Activated naive CD4-positive, alpha-beta T cell treated with anti-CD3 and anti-CD28 coated beads, Interleukin-2, amount 50 U/mL, for 72 hours (primary cell): ENCODE data around the gene PNPLA1. TPM values are rescaled to one million over a fixed set of nuclear protein-coding genes. Genes with fewer than 3 reads are reported as not detected.
A peak's percentile ranks its signal among the peaks of the same experiment; 100 is the strongest.

Source experiments
- ATAC-seq, 2 donors: fragments of 150-1000 bp; cut with Tn5 transposase; 2 replicates each; pipeline ENCODE4 v1.10.0; 2021; ENCODE audit warnings: mild to moderate bottlenecking in 2 of 2, moderate library complexity in 2 of 2
- DNase-seq, 2 donors: peaks; one replicate each; pipeline ENCODE4 v3.0.0; 2021 to 2022; ENCODE audit warnings: low spot score in 2 of 2
- H3K27ac Mint-ChIP-seq, 2 donors: one replicate each; pipeline ENCODE4 v1.8.0; 2022; ENCODE audit warnings: mild to moderate bottlenecking in 2 of 2, mixed read lengths in 2 of 2
- H3K36me3 Mint-ChIP-seq, 2 donors: one replicate each; pipeline ENCODE4 v1.8.0; 2022; ENCODE audit warnings: mixed read lengths in 2 of 2
- H3K9me3 Mint-ChIP-seq, 2 donors: one replicate each; pipeline ENCODE4 v1.8.0; 2022; ENCODE audit warnings: mixed read lengths in 2 of 2
- total RNA-seq, 2 donors: library from RNA; stranded (reverse); gene quantifications; one replicate each; pipeline ENCODE4 v1.2.3, GENCODE V29; 2022

PNPLA1 gene
- total RNA-seq, 2 donors from 2014 or later: not detected

GRCh38 chr6:36273067-36273466 lies 3.2 kb downstream of the PNPLA1 start:
- Mint-ChIP-seq H3K36me3 (no peaks in the 10 kb centered on the region), H3K27ac (no peak overlapping the region), H3K9me3 (no peaks in the 10 kb centered on the region)
- ATAC-seq (no peak), DNase-seq (no peak)

- no peaks in the 10 kb centered on the region for H3K36me3 Mint-ChIP-seq
- no peak overlapping the region for H3K27ac Mint-ChIP-seq
- H3K9me3 Mint-ChIP-seq: no peaks in the 10 kb centered on the region
- DNase-seq (no peak), ATAC-seq (no peak)
Observed at GRCh38 chr6:36273802-36274514, 4.1 kb downstream of the PNPLA1 start.

- Mint-ChIP-seq H3K9me3 (no peaks in the 10 kb centered on the region), H3K27ac (no peak overlapping the region), H3K36me3 (no peaks in the 10 kb centered on the region)
- no peak for DNase-seq
- ATAC-seq: no peak
Observed at GRCh38 chr6:36276581-36277536, 7.0 kb downstream of the PNPLA1 start.

- H3K36me3 Mint-ChIP-seq: no peaks in the 10 kb centered on the region
- H3K27ac Mint-ChIP-seq: no peak overlapping the region
- DNase-seq (no peak), ATAC-seq (no peak)
- no peaks in the 10 kb centered on the region for H3K9me3 Mint-ChIP-seq
Observed at GRCh38 chr6:36277946-36278470, 8.1 kb downstream of the PNPLA1 start.

GRCh38 chr6:36280467-36280866 lies 10.6 kb downstream of the PNPLA1 start:
- Mint-ChIP-seq H3K27ac (no peak overlapping the region), H3K9me3 (no peaks in the 10 kb centered on the region), H3K36me3 (no peaks in the 10 kb centered on the region)

GRCh38 chr6:36280983-36281382 lies 11.1 kb downstream of the PNPLA1 start:
- no peak overlapping the region for H3K27ac Mint-ChIP-seq
- ATAC-seq (no peak), DNase-seq (no peak)
- no peaks in the 10 kb centered on the region for H3K36me3 Mint-ChIP-seq
- H3K9me3 Mint-ChIP-seq: no peaks in the 10 kb centered on the region

More at GRCh38 chr6:36280467-36280866, 10.6 kb downstream of the PNPLA1 start:
- DNase-seq (no peak), ATAC-seq (no peak)

GRCh38 chr6:36283608-36284007 lies 13.7 kb downstream of the PNPLA1 start:
- no peak for DNase-seq
- no peak overlapping the region for H3K27ac Mint-ChIP-seq
- H3K36me3 Mint-ChIP-seq: no peaks in the 10 kb centered on the region
- H3K9me3 Mint-ChIP-seq: no peaks in the 10 kb centered on the region
- ATAC-seq: no peak

GRCh38 chr6:36284359-36284758 lies 14.5 kb downstream of the PNPLA1 start:
- H3K36me3 Mint-ChIP-seq: no peaks in the 10 kb centered on the region
- DNase-seq (no peak), ATAC-seq (no peak)
- no peak overlapping the region for H3K27ac Mint-ChIP-seq
- H3K9me3 Mint-ChIP-seq: no peaks in the 10 kb centered on the region

GRCh38 chr6:36285187-36285671 lies 15.4 kb downstream of the PNPLA1 start:
- H3K9me3 Mint-ChIP-seq: no peaks in the 10 kb centered on the region
- no peaks in the 10 kb centered on the region for H3K36me3 Mint-ChIP-seq
- ATAC-seq: no peak
- no peak for DNase-seq
- no peak overlapping the region for H3K27ac Mint-ChIP-seq

GRCh38 chr6:36285797-36286196 lies 15.9 kb downstream of the PNPLA1 start:
- no peak for DNase-seq
- Mint-ChIP-seq H3K9me3 (no peaks in the 10 kb centered on the region), H3K36me3 (no peaks in the 10 kb centered on the region), H3K27ac (no peak overlapping the region)
- ATAC-seq: no peak

- H3K9me3 Mint-ChIP-seq: no peaks in the 10 kb centered on the region
- H3K36me3 Mint-ChIP-seq: no peaks in the 10 kb centered on the region
- ATAC-seq (no peak), DNase-seq (no peak)
- H3K27ac Mint-ChIP-seq: peak overlapping the region in 1 of 2 donors; percentile 22
Observed at GRCh38 chr6:36286858-36287257, 17.0 kb downstream of the PNPLA1 start.

- Mint-ChIP-seq H3K36me3 (no peaks in the 10 kb centered on the region), H3K27ac (no peak overlapping the region), H3K9me3 (no peaks in the 10 kb centered on the region)
- DNase-seq (no peak), ATAC-seq (no peak)
Observed at GRCh38 chr6:36289281-36289878, 19.5 kb downstream of the PNPLA1 start.

GRCh38 chr6:36290668-36291620 lies 21.1 kb downstream of the PNPLA1 start:
- Mint-ChIP-seq H3K27ac (peak overlapping the region; percentile 47 to 73), H3K9me3 (no peaks in the 10 kb centered on the region), H3K36me3 (no peaks in the 10 kb centered on the region)
- DNase-seq (no peak), ATAC-seq (peak in 1 of 2 donors; percentile 26)

- DNase-seq: no peak
- no peaks in the 10 kb centered on the region for H3K36me3 Mint-ChIP-seq
- no peaks in the 10 kb centered on the region for H3K9me3 Mint-ChIP-seq
- H3K27ac Mint-ChIP-seq: peak overlapping the region in 1 of 2 donors; percentile 73
- ATAC-seq: no peak
Observed at GRCh38 chr6:36292170-36292569, 22.3 kb downstream of the PNPLA1 start.

GRCh38 chr6:36296240-36296639 lies 26.4 kb downstream of the PNPLA1 start:
- H3K27ac Mint-ChIP-seq: no peak overlapping the region
- H3K36me3 Mint-ChIP-seq: no peaks in the 10 kb centered on the region
- no peaks in the 10 kb centered on the region for H3K9me3 Mint-ChIP-seq
- ATAC-seq (no peak), DNase-seq (no peak)

GRCh38 chr6:36297051-36297450 lies 27.2 kb downstream of the PNPLA1 start:
- H3K27ac Mint-ChIP-seq: no peak overlapping the region
- no peak for ATAC-seq
- no peaks in the 10 kb centered on the region for H3K36me3 Mint-ChIP-seq
- no peak for DNase-seq
- no peaks in the 10 kb centered on the region for H3K9me3 Mint-ChIP-seq
